B cell (primary cell): Measurements from ENCODE around the gene SPTBN1. TPM values are rescaled to one million over a fixed set of nuclear protein-coding genes. Genes with fewer than 3 reads are reported as not detected.

Experiments used
- ATAC-seq: fragments of 200-7000 bp; cut with Tn5 transposase; one replicate; pipeline ENCODE4 v1.10.0; 2021; ENCODE audit warnings: low read depth, mild to moderate bottlenecking, moderate number of reproducible peaks, moderate library complexity
- CTCF ChIA-PET: fragments of 350-600 bp; sonication (Branson Sonifier 250); formaldehyde crosslinking; loops from one replicate; lab custom pipeline; 2021; ENCODE audit warnings: antibody characterized with exemption, inconsistent platforms; lab: Charles Lee
- POLR2A ChIA-PET: fragments of 350-600 bp; sonication (Branson Sonifier 250); formaldehyde crosslinking; loops from one replicate; lab custom pipeline; 2021; ENCODE audit warnings: antibody characterized with exemption; lab: Charles Lee
- DNase-seq: peaks from one replicate; pipeline ENCODE4 v3.0.0; 2013
- H2AFZ ChIP-seq: 2 replicates; pipeline ENCODE4 v1.6.1; 2012; ENCODE audit warnings: mild to moderate bottlenecking, low read depth, low read length; ENCODE audit not compliant: insufficient read depth, poor library complexity, severe bottlenecking
- H3K27ac ChIP-seq, 2 donors: 1 replicate in 1 of 2; 2 replicates in 1 of 2; pipeline ENCODE4 v1.5.1; 2012 to 2013; ENCODE audit warnings: low read length in 2 of 2, mild to moderate bottlenecking in 2 of 2, moderate library complexity in 1 of 2
- H3K27me3 ChIP-seq, 4 experiments: fragments of 200-600 bp in 1 of 4; sonication (generic) in 1 of 4; replicated peaks in 1 of 4; 1 replicate in 2 of 4; 2 replicates in 2 of 4; pipeline versions ENCODE4 v1.6.1 to v1.7.0; 2013 to 2016; ENCODE audit warnings: low read length in 3 of 4, mild to moderate bottlenecking in 2 of 4, mixed read lengths in 1 of 4, moderate library complexity in 1 of 4; ENCODE audit not compliant: insufficient read depth in 4 of 4, control insufficient read depth in 3 of 4; ENCODE audit errors: control extremely low read depth in 1 of 4
- H3K36me3 ChIP-seq, 2 experiments: replicated peaks in 1 of 2; 1 replicate in 1 of 2; 2 replicates in 1 of 2; pipeline versions ENCODE4 v1.6.1 to v1.7.1; 2013; ENCODE audit warnings: low read length in 1 of 2; ENCODE audit not compliant: insufficient read depth in 2 of 2, control insufficient read depth in 1 of 2; ENCODE audit errors: control extremely low read depth in 1 of 2, extremely low read depth in 1 of 2
- H3K4me1 ChIP-seq, 2 donors: fragments of 200-600 bp in 1 of 2; sonication (generic) in 1 of 2; 1 replicate in 1 of 2; 2 replicates in 1 of 2; pipeline versions ENCODE4 v1.5.1 to v1.6.1; 2013 to 2017; ENCODE audit warnings: low read length in 2 of 2; ENCODE audit not compliant: control insufficient read depth in 2 of 2, insufficient read depth in 2 of 2
- H3K4me2 ChIP-seq: replicated peaks from 2 replicates; pipeline ENCODE3; 2012; ENCODE audit warnings: mild to moderate bottlenecking, low read depth, low read length; ENCODE audit not compliant: poor library complexity, severe bottlenecking
- H3K4me3 ChIP-seq, 5 experiments: fragments of 200-600 bp in 1 of 5; sonication (generic) in 1 of 5; 1 replicate in 3 of 5; 2 replicates in 2 of 5; pipeline versions ENCODE4 v1.5.1 to v1.7.0; 2011 to 2016; ENCODE audit warnings: low read length in 4 of 5, mild to moderate bottlenecking in 4 of 5, low read depth in 2 of 5, control low read depth in 1 of 5, moderate library complexity in 1 of 5; ENCODE audit not compliant: insufficient read depth in 1 of 5; ENCODE audit errors: control extremely low read depth in 1 of 5, extremely low read depth in 1 of 5
- H3K79me2 ChIP-seq: fragments of 200-600 bp; sonication (generic); one replicate; pipeline ENCODE4 v1.6.0; 2016; ENCODE audit warnings: low read length; ENCODE audit not compliant: control insufficient read depth, insufficient read depth
- H3K9ac ChIP-seq: fragments of 200-600 bp; sonication (generic); 2 replicates; pipeline ENCODE4 v1.6.1; 2017; ENCODE audit warnings: mild to moderate bottlenecking, low read length, moderate library complexity
- H3K9me3 ChIP-seq, 3 donors: one replicate each; pipeline versions ENCODE4 v1.6.1 to v1.7.1; 2013; ENCODE audit warnings: low read length in 2 of 3; ENCODE audit not compliant: control insufficient read depth in 2 of 3, insufficient read depth in 1 of 3; ENCODE audit errors: control extremely low read depth in 1 of 3
- H4K20me1 ChIP-seq: 2 replicates; pipeline ENCODE4 v1.6.0; 2012; ENCODE audit warnings: mild to moderate bottlenecking, low read length; ENCODE audit not compliant: insufficient read depth, control insufficient read depth, poor library complexity, severe bottlenecking
- H3K27ac Mint-ChIP-seq: one replicate; pipeline ENCODE4 v1.8.0; 2021; ENCODE audit warnings: mixed read lengths
- H3K27me3 Mint-ChIP-seq: one replicate; pipeline ENCODE4 v1.8.0; 2021; ENCODE audit warnings: mixed read lengths
- H3K4me1 Mint-ChIP-seq: one replicate; pipeline ENCODE4 v1.8.0; 2021; ENCODE audit warnings: mixed read lengths
- H3K4me3 Mint-ChIP-seq: one replicate; pipeline ENCODE4 v1.8.0; 2021; ENCODE audit warnings: mixed read lengths
- H3K9me3 Mint-ChIP-seq: one replicate; pipeline ENCODE4 v1.8.0; 2022; ENCODE audit warnings: mixed read lengths; ENCODE audit not compliant: insufficient read depth
- EZH2 ChIP-seq: IDR thresholded peaks from 2 replicates; pipeline ENCODE4 v1.6.1; 2012; ENCODE audit warnings: borderline replicate concordance, low read depth, mild to moderate bottlenecking, moderate library complexity, low read length; ENCODE audit not compliant: insufficient read depth, poor library complexity, severe bottlenecking
- WGBS: methylation state at CpG from one replicate; pipeline ENCODE4 v1.1.5; 2013; ENCODE audit warnings: missing lambda C conversion rate; ENCODE audit not compliant: insufficient coverage; 5-methylcytosine and 5-hydroxymethylcytosine counted together
- intact Hi-C: fragments of 100-400 bp; cut with micrococcal nuclease; formaldehyde crosslinking; loops from one replicate; pipeline ENCODE4 v1.10.0; 2022
- polyA plus RNA-seq: library from polyadenylated mRNA; depleted of rRNA; stranded (reverse); fragments of >200 nt; gene quantifications from 2 replicates; pipeline ENCODE4 v1.2.3, GENCODE V29; 2012
- total RNA-seq, 2 donors: library from RNA; stranded (reverse); fragments of 120-200 nt in 1 of 2; gene quantifications; 1 replicate in 1 of 2; 2 replicates in 1 of 2; pipeline versions ENCODE4 v1.2.3 to v1.2.4, GENCODE V29; 2013 to 2022
- TF ChIP-seq, protein P1 (sequence below): fragments of 200-600 bp; IDR thresholded peaks from one replicate; pipeline ENCODE4 v1.8.0; 2022; ENCODE audit warnings: antibody characterized with exemption, mild to moderate bottlenecking

The SPTBN1 gene
- total and polyA plus RNA-seq, 2 donors (not counting 1 experiment from before 2014, with no cell fraction given), result 43.7 to 144 TPM

DNA sequence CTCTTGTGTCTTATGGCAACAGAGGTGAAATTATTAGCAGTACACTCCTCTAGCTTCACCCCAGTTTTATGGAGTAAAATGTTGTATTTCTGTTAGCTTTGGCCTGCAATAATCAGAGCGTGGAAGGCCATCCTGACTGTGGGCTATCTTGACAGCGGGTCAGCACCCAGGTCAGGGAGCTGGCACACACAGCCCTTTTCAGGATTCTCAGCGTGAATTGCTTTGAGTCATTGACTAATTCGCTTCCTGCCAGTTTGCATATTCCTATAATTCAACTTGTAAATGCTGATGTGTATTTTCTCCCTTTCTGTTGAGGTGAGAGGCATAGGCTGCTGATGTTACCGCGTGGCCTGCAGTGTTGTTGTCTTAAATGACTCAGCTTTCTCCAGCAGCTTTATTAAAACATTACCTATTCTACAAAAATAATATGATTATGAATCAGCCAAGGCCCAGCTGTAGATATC is 157.7 kb downstream of the SPTBN1 start:
- H3K9me3 Mint-ChIP-seq, result no peaks in the 10 kb centered on the region
- H3K27ac Mint-ChIP-seq, result peak overlapping the region; percentile 20
- ATAC-seq (no peak), DNase-seq (no peak)
- peaks cover 43% of the 10 kb centered on the region for H3K4me1 Mint-ChIP-seq
- H3K27ac ChIP-seq, result no peak overlapping the region
- ChIA-PET CTCF (interaction anchor here (1.4 kb wide), 1 partner anchor 89 kb away, joined by 3 read pairs; no protein-coding TSS in a partner anchor), POLR2A (interaction anchor here (0.6 kb wide), 1 partner anchor 33 kb away, joined by 3 read pairs; no protein-coding TSS in a partner anchor)
- intact Hi-C loops, result no loop called here
- no peak overlapping the region for H2AFZ ChIP-seq
- H3K27me3 ChIP-seq, result no peaks in the 10 kb centered on the region
- H3K4me3 ChIP-seq, result no peak overlapping the region
- H4K20me1 ChIP-seq, result peaks cover 45% of the 10 kb centered on the region
- H3K4me2 ChIP-seq, result no peak overlapping the region
- no peaks in the 10 kb centered on the region for H3K9me3 ChIP-seq
- H3K36me3 ChIP-seq, result peaks cover 35 to 65% of the 10 kb centered on the region in 2 experiments
- TF ChIP-seq, protein P1, sequence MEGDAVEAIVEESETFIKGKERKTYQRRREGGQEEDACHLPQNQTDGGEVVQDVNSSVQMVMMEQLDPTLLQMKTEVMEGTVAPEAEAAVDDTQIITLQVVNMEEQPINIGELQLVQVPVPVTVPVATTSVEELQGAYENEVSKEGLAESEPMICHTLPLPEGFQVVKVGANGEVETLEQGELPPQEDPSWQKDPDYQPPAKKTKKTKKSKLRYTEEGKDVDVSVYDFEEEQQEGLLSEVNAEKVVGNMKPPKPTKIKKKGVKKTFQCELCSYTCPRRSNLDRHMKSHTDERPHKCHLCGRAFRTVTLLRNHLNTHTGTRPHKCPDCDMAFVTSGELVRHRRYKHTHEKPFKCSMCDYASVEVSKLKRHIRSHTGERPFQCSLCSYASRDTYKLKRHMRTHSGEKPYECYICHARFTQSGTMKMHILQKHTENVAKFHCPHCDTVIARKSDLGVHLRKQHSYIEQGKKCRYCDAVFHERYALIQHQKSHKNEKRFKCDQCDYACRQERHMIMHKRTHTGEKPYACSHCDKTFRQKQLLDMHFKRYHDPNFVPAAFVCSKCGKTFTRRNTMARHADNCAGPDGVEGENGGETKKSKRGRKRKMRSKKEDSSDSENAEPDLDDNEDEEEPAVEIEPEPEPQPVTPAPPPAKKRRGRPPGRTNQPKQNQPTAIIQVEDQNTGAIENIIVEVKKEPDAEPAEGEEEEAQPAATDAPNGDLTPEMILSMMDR, result no peak
- no peak for TF ChIP-seq EZH2
- H3K4me1 ChIP-seq, result peaks cover 14 to 21% of the 10 kb centered on the region in 2 donors
- no peaks in the 10 kb centered on the region for H3K27me3 Mint-ChIP-seq
- no peak overlapping the region for H3K4me3 Mint-ChIP-seq
- no peak overlapping the region for H3K9ac ChIP-seq
- peaks cover 70% of the 10 kb centered on the region for H3K79me2 ChIP-seq
- WGBS, result 90% methylated on average over 2 of the region's 6 CpGs

DNA sequence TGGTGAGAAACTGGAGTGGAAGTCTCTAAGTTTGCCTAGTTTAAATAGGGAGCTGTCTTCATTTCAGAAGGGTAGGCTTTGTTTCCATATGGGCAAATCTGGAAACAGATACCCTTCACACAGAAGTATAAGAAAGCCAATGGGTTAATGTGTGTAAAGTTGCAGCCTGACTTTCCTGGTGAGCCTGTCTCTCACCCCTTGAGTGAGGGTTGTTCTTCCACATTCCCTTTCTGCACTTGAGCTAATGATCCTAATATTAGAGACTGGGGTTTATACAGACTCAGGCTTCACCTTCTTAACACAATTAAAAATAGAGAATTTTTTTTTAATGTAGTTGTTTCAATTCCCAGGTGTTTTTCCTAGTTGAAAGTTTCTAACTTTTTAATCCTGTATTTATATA is 158.7 kb downstream of the SPTBN1 start:
- CTCF ChIA-PET, result interaction anchor here (1.1 to 1.4 kb wide), 3 partner anchors 12 to 90 kb away, joined by 3 read pairs; no protein-coding TSS in a partner anchor
- H3K9me3 ChIP-seq, result no peaks in the 10 kb centered on the region
- H3K27ac ChIP-seq, result no peak overlapping the region
- H3K9ac ChIP-seq, result no peak overlapping the region
- H3K27ac Mint-ChIP-seq, result no peak overlapping the region
- H3K4me1 ChIP-seq, result peaks cover 12 to 18% of the 10 kb centered on the region in 2 donors
- no peak overlapping the region for H3K4me3 ChIP-seq
- no peak for DNase-seq
- H3K9me3 Mint-ChIP-seq, result no peaks in the 10 kb centered on the region
- POLR2A ChIA-PET, result no interaction called here
- H2AFZ ChIP-seq, result no peak overlapping the region
- H4K20me1 ChIP-seq, result peaks cover 45% of the 10 kb centered on the region
- H3K27me3 ChIP-seq, result no peaks in the 10 kb centered on the region
- ATAC-seq, result no peak
- H3K4me1 Mint-ChIP-seq, result peaks cover 41% of the 10 kb centered on the region
- intact Hi-C loops, result no loop called here
- no peak overlapping the region for H3K4me2 ChIP-seq
- peaks cover 64% of the 10 kb centered on the region for H3K79me2 ChIP-seq
- no peaks in the 10 kb centered on the region for H3K27me3 Mint-ChIP-seq
- H3K4me3 Mint-ChIP-seq, result no peak overlapping the region
- no peak for TF ChIP-seq EZH2
- TF ChIP-seq, protein P1, result no peak
- H3K36me3 ChIP-seq, result peaks cover 38 to 74% of the 10 kb centered on the region in 2 experiments
